Gastrocnemius medialis (tissue), 4 donors: Measurements from ENCODE around the gene NFU1. TPM values are rescaled to one million over a fixed set of nuclear protein-coding genes. Genes with fewer than 3 reads are reported as not detected.

Experiments used
- ATAC-seq, 2 donors: fragments of 150-250 bp; one replicate each; pipeline ENCODE4 v1.9.1; 2016
- DNase-seq, 2 donors: peaks; one replicate each; pipeline ENCODE4 v3.0.0-alpha.2; 2019
- H3K27ac ChIP-seq, 4 donors: fragments of 200-600 bp; sonication (generic); 1 replicate in 1 of 4; 2 replicates in 3 of 4; pipeline ENCODE4 v1.5.1; 2016 to 2018; ENCODE audit warnings: mild to moderate bottlenecking in 2 of 4, moderate library complexity in 1 of 4
- H3K27me3 ChIP-seq, 3 donors: fragments of 200-600 bp; sonication (generic) in 2 of 3; 1 replicate in 1 of 3; 2 replicates in 2 of 3; pipeline versions ENCODE4 v1.5.1 to v1.6.0; 2016 to 2019; ENCODE audit warnings: mild to moderate bottlenecking in 1 of 3, moderate library complexity in 1 of 3
- H3K36me3 ChIP-seq, 2 donors: fragments of 200-600 bp; sonication (generic) in 1 of 2; one replicate each; pipeline ENCODE4 v1.5.1; 2017 to 2018
- H3K4me1 ChIP-seq, 2 donors: fragments of 200-600 bp; sonication (generic) in 1 of 2; one replicate each; pipeline ENCODE4 v1.5.1; 2016 to 2017; ENCODE audit warnings: mild to moderate bottlenecking in 2 of 2
- H3K4me3 ChIP-seq, 4 donors: fragments of 200-600 bp; sonication (generic) in 3 of 4; 1 replicate in 1 of 4; 2 replicates in 3 of 4; pipeline ENCODE4 v1.5.1; 2016 to 2019; ENCODE audit warnings: mild to moderate bottlenecking in 2 of 4
- H3K9me3 ChIP-seq, 3 donors: fragments of 200-600 bp; sonication (generic) in 2 of 3; 1 replicate in 1 of 3; 2 replicates in 2 of 3; pipeline ENCODE4 v1.5.1; 2016 to 2019
- CTCF ChIP-seq, 5 experiments: fragments of 450-650 bp in 3 of 5; fragments of 200-600 bp in 2 of 5; sonication (generic) in 2 of 5; IDR thresholded peaks in 4 of 5; conservative IDR thresholded peaks in 1 of 5; 1 replicate in 4 of 5; 2 replicates in 1 of 5; pipeline ENCODE4 v1.5.1; 2016 to 2019; ENCODE audit warnings: antibody characterized with exemption in 5 of 5, mild to moderate bottlenecking in 3 of 5, moderate library complexity in 3 of 5
- POLR2A ChIP-seq, 2 donors: fragments of 450-650 bp; IDR thresholded peaks; one replicate each; pipeline ENCODE4 v1.6.1; 2017; ENCODE audit warnings: antibody characterized with exemption in 2 of 2, mild to moderate bottlenecking in 2 of 2, moderate library complexity in 2 of 2
- in situ Hi-C, 4 donors: fragments of 200-750 bp; cut with MboI; loops; one replicate each; pipeline versions ENCODE4 v1.15.0 to v1.8.0; 2017; ENCODE audit warnings: low sequenced_read_pairs in 4 of 4
- intact Hi-C: fragments of 100-400 bp; cut with DNase I; formaldehyde crosslinking; loops from one replicate; pipeline ENCODE4 v1.15.1; 2023; ENCODE audit warnings: low total_unique reads
- total RNA-seq, 4 donors: library from RNA; depleted of rRNA; stranded (reverse); fragments of >200 nt; gene quantifications; one replicate each; pipeline versions ENCODE4 v1.1.0 to v1.2.3, GENCODE V29; 2016

NFU1 gene
- total RNA-seq, 4 donors from 2014 or later = 41.4 to 73.1 (median 68.1) TPM

GRCh38 chr2:69469784-69470183, 32.5 kb upstream of the NFU1 start:
- ATAC-seq (no peak), DNase-seq (no peak)
- Histone ChIP-seq H3K36me3 (peaks cover 0 to 18% of the 10 kb centered on the region in 2 donors), H3K27ac (no peak overlapping the region), H3K9me3 (no peaks in the 10 kb centered on the region), H3K27me3 (no peaks in the 10 kb centered on the region), H3K4me1 (no peaks in the 10 kb centered on the region), H3K4me3 (no peak overlapping the region)
- intact Hi-C loops = no loop called here
- in situ Hi-C loops = no loop called here
- TF ChIP-seq CTCF (IDR thresholded peaks at IDR 0.05 in 4 of 5, conservative IDR thresholded peaks at IDR 0.05 in 1 of 5) (no peak), POLR2A (IDR thresholded peaks at IDR 0.05) (no peak)

GRCh38 chr2:69469375-69469774, 32.1 kb upstream of the NFU1 start:
- Histone ChIP-seq H3K27me3 (no peaks in the 10 kb centered on the region), H3K4me1 (no peaks in the 10 kb centered on the region), H3K36me3 (peaks cover 0 to 14% of the 10 kb centered on the region in 2 donors), H3K9me3 (no peaks in the 10 kb centered on the region), H3K4me3 (no peak overlapping the region), H3K27ac (no peak overlapping the region)
- ATAC-seq (no peak), DNase-seq (no peak)
- in situ Hi-C loops (no loop called here), intact Hi-C loops (no loop called here)
- TF ChIP-seq CTCF (IDR thresholded peaks at IDR 0.05 in 4 of 5, conservative IDR thresholded peaks at IDR 0.05 in 1 of 5) = no peak
- TF ChIP-seq POLR2A (IDR thresholded peaks at IDR 0.05) = no peak

- H3K27ac ChIP-seq = peak overlapping the region in 1 of 4 donors; percentile 20
- no peaks in the 10 kb centered on the region for H3K9me3 ChIP-seq
- ATAC-seq (peak; percentile 31 to 60), DNase-seq (no peak)
- intact Hi-C loops (no loop called here), in situ Hi-C loops (no loop called here)
- no peaks in the 10 kb centered on the region for H3K4me1 ChIP-seq
- TF ChIP-seq CTCF (IDR thresholded peaks at IDR 0.05 in 4 of 5, conservative IDR thresholded peaks at IDR 0.05 in 1 of 5) (no peak), POLR2A (IDR thresholded peaks at IDR 0.05) (no peak)
- peaks cover 0 to 11% of the 10 kb centered on the region in 2 donors for H3K36me3 ChIP-seq
- no peak overlapping the region for H3K4me3 ChIP-seq
- H3K27me3 ChIP-seq = no peaks in the 10 kb centered on the region
Observed at GRCh38 chr2:69466728-69467127, 29.5 kb upstream of the NFU1 start.

GRCh38 chr2:69465513-69466456, 28.6 kb upstream of the NFU1 start:
- no peaks in the 10 kb centered on the region for H3K9me3 ChIP-seq
- H3K4me3 ChIP-seq = no peak overlapping the region
- intact Hi-C loops = no loop called here
- in situ Hi-C loops = no loop called here
- peak; percentile 43 to 58 for ATAC-seq
- no peak for TF ChIP-seq POLR2A (IDR thresholded peaks at IDR 0.05)
- no peak for TF ChIP-seq CTCF (IDR thresholded peaks at IDR 0.05 in 4 of 5, conservative IDR thresholded peaks at IDR 0.05 in 1 of 5)
- peak; percentile 18 to 53 for DNase-seq
- H3K4me1 ChIP-seq = no peaks in the 10 kb centered on the region
- H3K27me3 ChIP-seq = no peaks in the 10 kb centered on the region
- H3K36me3 ChIP-seq = peaks cover 0 to 11% of the 10 kb centered on the region in 2 donors
- H3K27ac ChIP-seq = peak overlapping the region; percentile 20 to 48 (median 39)
